Neuron (in vitro differentiated cells): ENCODE results near the gene LZIC.

Experiments
- H2AFZ ChIP-seq: one replicate; pipeline ENCODE4 v1.6.1; 2013; ENCODE audit warnings: low read depth, mild to moderate bottlenecking, inconsistent platforms, low read length, moderate library complexity
- H3K27me3 ChIP-seq: one replicate; pipeline ENCODE4 v1.6.1; 2013; ENCODE audit warnings: low read length; ENCODE audit not compliant: insufficient read depth
- H3K36me3 ChIP-seq: one replicate; pipeline ENCODE4 v1.6.1; 2013; ENCODE audit warnings: low read length; ENCODE audit not compliant: insufficient read depth
- H3K4me1 ChIP-seq: one replicate; pipeline ENCODE4 v1.6.1; 2013; ENCODE audit warnings: low read length; ENCODE audit not compliant: insufficient read depth
- H3K4me3 ChIP-seq: 2 replicates; pipeline ENCODE4 v1.5.1; 2013; ENCODE audit warnings: mild to moderate bottlenecking, low read length, moderate library complexity
- H3K9me3 ChIP-seq: one replicate; pipeline ENCODE4 v1.6.1; 2013; ENCODE audit warnings: low read length

The LZIC gene

GRCh38 chr1:9906466-9906865, 36.7 kb downstream of the LZIC start:
- H3K36me3 ChIP-seq, result no peaks in the 10 kb centered on the region
- no peaks in the 10 kb centered on the region for H3K27me3 ChIP-seq
- H3K4me3 ChIP-seq, result no peak overlapping the region
- H3K9me3 ChIP-seq, result no peaks in the 10 kb centered on the region
- H3K4me1 ChIP-seq, result peaks cover 16% of the 10 kb centered on the region
- no peak overlapping the region for H2AFZ ChIP-seq

GRCh38 chr1:9905010-9905409, 38.2 kb downstream of the LZIC start:
- Histone ChIP-seq H3K4me3 (no peak overlapping the region), H3K4me1 (peaks cover 14% of the 10 kb centered on the region), H3K27me3 (no peaks in the 10 kb centered on the region), H3K36me3 (no peaks in the 10 kb centered on the region), H3K9me3 (no peaks in the 10 kb centered on the region), H2AFZ (no peak overlapping the region)

DNA sequence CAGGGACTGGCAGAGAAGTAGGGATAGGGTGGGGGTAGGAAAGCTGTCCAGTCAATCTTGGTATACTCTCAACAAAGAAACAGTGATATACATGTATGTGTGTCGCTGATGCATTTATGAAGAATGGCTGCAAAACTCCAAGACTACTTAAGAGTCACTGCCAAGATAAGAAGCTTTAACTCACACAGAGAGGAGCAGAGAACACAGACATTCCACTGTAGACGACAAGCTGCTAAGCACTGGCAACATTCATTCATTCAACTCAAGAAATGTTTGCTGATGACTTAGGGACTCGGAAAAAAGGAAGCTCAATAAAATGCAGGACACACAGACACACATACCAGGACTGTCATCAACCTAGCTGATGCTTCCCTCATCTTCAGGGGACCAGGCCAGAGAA, 38.6 kb downstream of the LZIC start:
- Histone ChIP-seq H2AFZ (no peak overlapping the region), H3K36me3 (no peaks in the 10 kb centered on the region), H3K4me1 (peaks cover 14% of the 10 kb centered on the region), H3K4me3 (no peak overlapping the region), H3K9me3 (no peaks in the 10 kb centered on the region), H3K27me3 (no peaks in the 10 kb centered on the region)

DNA sequence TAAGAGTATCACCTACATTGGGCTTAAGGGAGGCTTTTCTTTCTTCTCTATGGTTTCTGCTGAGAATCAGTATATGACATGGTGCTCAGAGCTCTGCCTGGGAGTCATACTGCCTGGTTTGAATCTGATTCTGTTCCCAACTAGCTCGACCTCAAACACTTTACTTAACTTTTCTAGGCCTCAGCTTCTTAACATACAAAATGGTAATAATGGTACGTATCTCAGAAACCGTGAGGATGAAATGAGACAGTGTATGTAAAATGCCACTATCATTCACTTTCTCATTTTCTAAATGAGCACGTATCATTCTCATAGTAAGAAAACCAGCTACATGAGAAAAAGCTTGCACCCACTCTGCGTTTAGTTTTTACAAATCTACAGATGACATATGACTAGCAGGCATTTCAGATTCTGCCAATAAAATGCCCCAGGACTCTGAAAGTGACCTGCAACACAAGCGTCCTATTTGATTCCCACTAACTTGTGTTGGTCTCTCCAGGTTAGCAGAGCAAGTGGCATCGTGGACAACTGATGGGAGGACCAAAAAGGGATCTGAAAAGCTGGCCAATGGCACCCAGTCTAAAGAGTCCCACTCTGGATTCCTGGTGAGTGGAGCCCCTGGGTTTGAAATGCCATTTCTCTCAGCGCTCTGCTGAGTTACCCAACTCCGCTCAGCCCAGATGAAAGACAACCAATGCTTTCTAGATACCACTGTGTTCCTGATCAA, 39.2 kb downstream of the LZIC start:
- Histone ChIP-seq H3K4me1 (peaks cover 9% of the 10 kb centered on the region), H3K9me3 (no peaks in the 10 kb centered on the region), H3K27me3 (no peaks in the 10 kb centered on the region), H3K4me3 (no peak overlapping the region), H3K36me3 (no peaks in the 10 kb centered on the region), H2AFZ (no peak overlapping the region)

- H3K27me3 ChIP-seq, result no peaks in the 10 kb centered on the region
- H3K4me1 ChIP-seq, result peaks cover 4% of the 10 kb centered on the region
- H3K9me3 ChIP-seq, result no peaks in the 10 kb centered on the region
- no peak overlapping the region for H2AFZ ChIP-seq
- H3K4me3 ChIP-seq, result no peak overlapping the region
- no peaks in the 10 kb centered on the region for H3K36me3 ChIP-seq
Measured at GRCh38 chr1:9902060-9902452, 41.1 kb downstream of the LZIC start.

DNA sequence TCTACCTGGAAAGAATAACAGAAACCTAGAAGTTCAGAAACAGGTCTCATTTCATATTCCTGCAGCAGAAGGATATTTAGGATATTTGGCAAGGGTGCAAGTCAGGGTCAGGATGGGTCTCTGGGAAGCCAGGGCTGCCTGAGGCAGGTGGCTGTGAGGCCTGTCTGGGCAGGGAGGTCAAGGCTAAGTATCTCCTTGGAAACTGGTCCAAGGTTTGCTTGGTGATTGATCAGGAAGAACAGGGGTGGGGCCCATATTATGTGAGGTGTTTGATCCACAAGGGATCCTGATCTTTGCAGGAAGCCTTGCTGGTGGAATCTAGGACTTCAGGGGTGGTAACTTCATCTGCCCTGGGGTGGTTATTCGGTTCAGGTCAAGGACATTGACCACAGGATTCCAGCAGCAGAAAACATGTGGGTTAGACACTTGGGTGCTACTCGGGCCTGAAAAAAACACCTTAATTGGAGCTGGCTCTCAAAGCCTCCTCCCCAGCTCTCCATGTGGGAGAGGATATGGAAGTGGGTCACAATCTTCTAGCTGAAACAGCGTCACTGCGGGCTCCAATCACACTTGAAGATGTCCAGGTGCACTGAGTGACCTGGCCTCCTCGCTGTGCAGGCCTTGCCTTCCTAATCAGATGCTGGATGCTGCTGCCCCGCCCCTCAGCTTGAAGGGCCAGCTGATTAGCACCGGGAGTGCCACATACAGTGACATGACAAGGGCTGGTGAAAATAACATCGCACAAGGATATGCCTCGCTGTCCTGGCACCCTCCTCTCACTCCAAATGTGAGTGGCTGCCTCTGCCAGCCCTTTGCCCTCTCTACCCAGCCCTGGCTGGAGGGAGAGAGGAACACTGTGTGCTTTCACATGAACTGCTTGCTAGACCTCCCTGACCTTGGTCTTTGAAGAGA, 41.8 kb downstream of the LZIC start:
- no peaks in the 10 kb centered on the region for H3K36me3 ChIP-seq
- no peaks in the 10 kb centered on the region for H3K27me3 ChIP-seq
- no peak overlapping the region for H3K4me3 ChIP-seq
- peaks cover 4% of the 10 kb centered on the region for H3K4me1 ChIP-seq
- no peaks in the 10 kb centered on the region for H3K9me3 ChIP-seq
- H2AFZ ChIP-seq, result no peak overlapping the region

DNA sequence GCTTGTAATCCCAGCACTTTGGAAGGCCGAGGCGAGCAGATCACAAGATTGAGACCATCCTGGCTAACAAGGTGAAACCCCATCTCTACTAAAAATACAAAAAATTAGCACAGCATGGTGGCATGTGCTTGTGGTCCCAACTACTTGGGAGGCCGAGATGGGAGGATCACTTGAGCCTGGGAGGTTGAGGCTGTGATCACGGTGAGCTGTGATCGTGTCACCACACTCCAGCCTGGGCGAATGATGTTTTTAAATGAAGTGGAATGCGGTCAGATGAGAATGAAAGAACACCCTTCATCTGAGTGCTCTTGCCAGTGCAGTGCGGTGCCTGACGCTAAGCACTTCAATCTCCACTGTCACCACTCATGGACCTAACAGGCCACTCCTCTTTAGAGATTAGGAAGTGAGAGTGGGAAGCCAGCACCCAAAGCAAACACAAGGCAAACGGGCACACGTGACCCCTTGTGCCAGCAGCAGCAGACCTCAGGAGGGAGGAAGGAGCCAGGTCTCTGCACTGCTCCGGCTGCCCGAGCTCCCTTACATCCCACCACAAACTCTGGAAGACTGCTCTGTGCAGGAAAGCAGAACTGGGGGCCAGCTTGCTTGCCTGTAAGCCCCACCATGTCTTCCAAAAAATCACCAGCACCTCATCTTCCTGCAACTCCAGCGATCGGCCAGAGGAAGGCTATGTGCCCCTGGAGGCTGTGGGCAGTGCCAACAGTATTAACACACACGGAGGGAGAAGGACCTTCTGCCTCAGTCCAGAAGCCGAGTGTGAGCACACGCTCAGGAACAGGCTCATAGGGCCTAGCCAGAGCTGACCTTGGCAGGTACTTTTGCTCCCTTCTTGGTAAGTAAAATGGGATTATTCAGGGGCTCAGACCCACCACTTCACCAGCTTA, 42.8 kb downstream of the LZIC start:
- Histone ChIP-seq H3K27me3 (no peaks in the 10 kb centered on the region), H3K4me3 (no peak overlapping the region), H2AFZ (no peak overlapping the region), H3K9me3 (no peaks in the 10 kb centered on the region), H3K4me1 (peaks cover 4% of the 10 kb centered on the region), H3K36me3 (no peaks in the 10 kb centered on the region)

GRCh38 chr1:9894115-9894514, 49.1 kb downstream of the LZIC start:
- Histone ChIP-seq H3K4me3 (no peak overlapping the region), H3K9me3 (no peaks in the 10 kb centered on the region), H3K36me3 (no peaks in the 10 kb centered on the region), H3K4me1 (peaks cover 5% of the 10 kb centered on the region), H3K27me3 (no peaks in the 10 kb centered on the region), H2AFZ (no peak overlapping the region)

DNA sequence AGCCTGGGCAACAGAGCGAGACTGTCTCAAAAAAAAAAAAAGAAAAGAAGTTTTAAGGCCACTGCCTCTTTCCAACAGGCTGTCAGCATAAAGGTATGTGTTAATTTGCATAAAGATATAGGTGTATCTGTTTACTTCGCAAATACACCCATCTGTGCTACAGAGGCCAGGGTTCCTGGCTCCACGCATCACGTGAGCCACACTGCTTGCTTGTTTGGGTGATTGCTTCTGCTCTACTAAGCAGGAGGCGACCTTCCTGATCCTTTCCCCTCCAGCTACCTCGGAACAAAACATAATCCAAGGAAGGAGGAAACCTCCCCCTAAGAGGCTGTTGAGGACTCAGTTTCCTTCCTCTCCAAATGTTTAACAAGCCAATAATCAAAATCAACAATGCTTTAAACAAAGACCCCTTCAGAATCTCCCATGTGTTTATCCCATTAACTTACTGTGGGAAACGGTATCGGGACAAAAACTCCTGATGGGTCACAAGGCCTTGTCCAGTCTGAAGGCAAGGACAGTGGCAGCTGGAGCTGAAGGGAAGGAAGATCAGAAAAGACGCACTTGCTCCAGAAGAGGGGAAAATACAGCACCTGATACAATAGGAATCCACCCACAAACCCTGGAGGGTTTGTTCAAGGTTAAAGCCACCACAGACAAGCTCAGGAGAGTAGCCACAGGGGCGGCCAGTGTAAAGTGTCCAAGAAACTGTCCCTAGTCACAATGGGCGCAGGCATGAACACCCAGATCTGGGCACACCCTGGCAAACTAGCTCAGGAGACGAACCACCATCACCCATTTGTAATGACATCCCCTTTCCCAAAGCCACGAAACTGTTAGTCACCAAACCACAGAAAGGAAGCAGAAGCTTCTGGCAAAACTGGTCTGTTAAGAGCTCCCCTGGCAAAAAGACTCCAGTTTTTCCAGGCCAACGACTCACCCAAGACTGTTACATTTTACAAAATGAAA, 50.3 kb downstream of the LZIC start:
- Histone ChIP-seq H3K9me3 (no peaks in the 10 kb centered on the region), H3K4me1 (peaks cover 5% of the 10 kb centered on the region), H3K4me3 (no peak overlapping the region), H3K36me3 (no peaks in the 10 kb centered on the region), H3K27me3 (no peaks in the 10 kb centered on the region), H2AFZ (no peak overlapping the region)

GRCh38 chr1:9891207-9891606, 52.0 kb downstream of the LZIC start:
- Histone ChIP-seq H2AFZ (no peak overlapping the region), H3K4me3 (no peak overlapping the region), H3K9me3 (no peaks in the 10 kb centered on the region), H3K27me3 (no peaks in the 10 kb centered on the region), H3K36me3 (no peaks in the 10 kb centered on the region), H3K4me1 (peaks cover 5% of the 10 kb centered on the region)

GRCh38 chr1:9890224-9890731, 52.9 kb downstream of the LZIC start:
- H3K9me3 ChIP-seq, result no peaks in the 10 kb centered on the region
- H3K36me3 ChIP-seq, result no peaks in the 10 kb centered on the region
- no peak overlapping the region for H3K4me3 ChIP-seq
- H3K27me3 ChIP-seq, result no peaks in the 10 kb centered on the region
- peaks cover 5% of the 10 kb centered on the region for H3K4me1 ChIP-seq
- no peak overlapping the region for H2AFZ ChIP-seq

GRCh38 chr1:9889411-9889810, 53.8 kb downstream of the LZIC start:
- Histone ChIP-seq H3K4me1 (peaks cover 5% of the 10 kb centered on the region), H3K27me3 (no peaks in the 10 kb centered on the region), H3K36me3 (no peaks in the 10 kb centered on the region), H3K9me3 (no peaks in the 10 kb centered on the region), H3K4me3 (no peak overlapping the region), H2AFZ (no peak overlapping the region)
